Activated CD4-positive, alpha-beta memory T cell treated with anti-CD3 and anti-CD28 coated beads, Interleukin-2, amount 10 ng/mL, durations not matched to agents 7 days and 5 days (primary cell): Measurements from ENCODE around the gene RPS6KA4. TPM values are rescaled to one million over a fixed set of nuclear protein-coding genes. Genes with fewer than 3 reads are reported as not detected.

Experiments
- CTCF ChIA-PET: fragments of 350-600 bp; sonication (Branson Sonifier 250); formaldehyde crosslinking; loops from one replicate; lab custom pipeline; 2021; ENCODE audit warnings: antibody characterized with exemption, inconsistent platforms; lab: Charles Lee
- POLR2A ChIA-PET: fragments of 350-600 bp; sonication (Branson Sonifier 250); formaldehyde crosslinking; loops from one replicate; lab custom pipeline; 2021; ENCODE audit warnings: antibody characterized with exemption; lab: Charles Lee
- DNase-seq: peaks from one replicate; pipeline ENCODE4 v3.0.0-alpha.2; 2020
- H3K27ac Mint-ChIP-seq: one replicate; pipeline ENCODE4 v1.8.0; 2021; ENCODE audit warnings: mild to moderate bottlenecking, mixed read lengths
- H3K27me3 Mint-ChIP-seq: one replicate; pipeline ENCODE4 v1.8.0; 2021; ENCODE audit warnings: mixed read lengths
- H3K36me3 Mint-ChIP-seq: one replicate; pipeline ENCODE4 v1.8.0; 2021; ENCODE audit warnings: low read depth, mixed read lengths
- H3K4me1 Mint-ChIP-seq: one replicate; pipeline ENCODE4 v1.8.0; 2021; ENCODE audit warnings: mixed read lengths
- H3K4me3 Mint-ChIP-seq: one replicate; pipeline ENCODE4 v1.8.0; 2021; ENCODE audit warnings: mild to moderate bottlenecking, mixed read lengths
- H3K9me3 Mint-ChIP-seq: one replicate; pipeline ENCODE4 v1.8.0; 2021; ENCODE audit warnings: mixed read lengths
- total RNA-seq, 2 experiments: library from RNA; stranded (reverse); gene quantifications; one replicate each; pipeline ENCODE4 v1.2.3, GENCODE V29; 2021

RPS6KA4 gene
- total RNA-seq, 2 experiments from 2014 or later: 40.2 to 43.5 TPM

- no peaks in the 10 kb centered on the region for H3K4me1 Mint-ChIP-seq
- ChIA-PET POLR2A (no interaction called here), CTCF (interaction anchor here (1.2 kb wide), 1 partner anchor 76 kb away, joined by 6 read pairs; no protein-coding TSS in a partner anchor)
- no peaks in the 10 kb centered on the region for H3K9me3 Mint-ChIP-seq
- peaks cover 15% of the 10 kb centered on the region for H3K36me3 Mint-ChIP-seq
- no peak overlapping the region for H3K4me3 Mint-ChIP-seq
- no peak overlapping the region for H3K27ac Mint-ChIP-seq
- DNase-seq: no peak
- H3K27me3 Mint-ChIP-seq: no peaks in the 10 kb centered on the region
Observed at GRCh38 chr11:64373598-64373974, 14.6 kb downstream of the RPS6KA4 start.

- POLR2A ChIA-PET: interaction anchor here (0.9 kb wide), 1 partner anchor 16 kb away, joined by 3 read pairs; no protein-coding TSS in a partner anchor
- peaks cover 3% of the 10 kb centered on the region for H3K36me3 Mint-ChIP-seq
Observed at GRCh38 chr11:64376071-64376470, 17.1 kb downstream of the RPS6KA4 start.

GRCh38 chr11:64378335-64378880 is 19.4 kb downstream of the RPS6KA4 start:
- ChIA-PET POLR2A (no interaction called here), CTCF (interaction anchor here (1.1 kb wide), 1 partner anchor 71 kb away, joined by 3 read pairs; no protein-coding TSS in a partner anchor)
- no peak for DNase-seq
- H3K9me3 Mint-ChIP-seq: no peaks in the 10 kb centered on the region
- no peaks in the 10 kb centered on the region for H3K36me3 Mint-ChIP-seq
- H3K4me3 Mint-ChIP-seq: no peak overlapping the region
- no peaks in the 10 kb centered on the region for H3K4me1 Mint-ChIP-seq
- H3K27me3 Mint-ChIP-seq: no peaks in the 10 kb centered on the region
- H3K27ac Mint-ChIP-seq: no peak overlapping the region

More at GRCh38 chr11:64376071-64376470, 17.1 kb downstream of the RPS6KA4 start:
- H3K4me3 Mint-ChIP-seq: no peak overlapping the region
- CTCF ChIA-PET: no interaction called here
- no peaks in the 10 kb centered on the region for H3K9me3 Mint-ChIP-seq
- no peaks in the 10 kb centered on the region for H3K4me1 Mint-ChIP-seq
- H3K27ac Mint-ChIP-seq: no peak overlapping the region
- no peak for DNase-seq
- H3K27me3 Mint-ChIP-seq: no peaks in the 10 kb centered on the region

GRCh38 chr11:64379160-64379559 is 20.2 kb downstream of the RPS6KA4 start:
- Mint-ChIP-seq H3K36me3 (no peaks in the 10 kb centered on the region), H3K4me1 (no peaks in the 10 kb centered on the region), H3K27me3 (peaks cover 2% of the 10 kb centered on the region), H3K4me3 (no peak overlapping the region), H3K27ac (no peak overlapping the region), H3K9me3 (no peaks in the 10 kb centered on the region)
- ChIA-PET CTCF (no interaction called here), POLR2A (no interaction called here)
- DNase-seq: no peak

- no peak for DNase-seq
- no peaks in the 10 kb centered on the region for H3K4me1 Mint-ChIP-seq
- H3K36me3 Mint-ChIP-seq: no peaks in the 10 kb centered on the region
- no peaks in the 10 kb centered on the region for H3K9me3 Mint-ChIP-seq
- ChIA-PET CTCF (no interaction called here), POLR2A (no interaction called here)
- H3K27me3 Mint-ChIP-seq: peaks cover 2% of the 10 kb centered on the region
- H3K4me3 Mint-ChIP-seq: no peak overlapping the region
- no peak overlapping the region for H3K27ac Mint-ChIP-seq
Observed at GRCh38 chr11:64379817-64380709, 21.1 kb downstream of the RPS6KA4 start.

- H3K27ac Mint-ChIP-seq: no peak overlapping the region
- ChIA-PET POLR2A (no interaction called here), CTCF (no interaction called here)
- no peaks in the 10 kb centered on the region for H3K36me3 Mint-ChIP-seq
- H3K4me1 Mint-ChIP-seq: peaks cover 4% of the 10 kb centered on the region
- H3K27me3 Mint-ChIP-seq: peaks cover 2% of the 10 kb centered on the region
- DNase-seq: no peak
- H3K4me3 Mint-ChIP-seq: no peak overlapping the region
- H3K9me3 Mint-ChIP-seq: no peaks in the 10 kb centered on the region
Observed at GRCh38 chr11:64381350-64381749, 22.4 kb downstream of the RPS6KA4 start.

- Mint-ChIP-seq H3K9me3 (no peaks in the 10 kb centered on the region), H3K4me3 (no peak overlapping the region), H3K27ac (no peak overlapping the region), H3K27me3 (peaks cover 2% of the 10 kb centered on the region), H3K4me1 (peaks cover 8% of the 10 kb centered on the region), H3K36me3 (no peaks in the 10 kb centered on the region)
- CTCF ChIA-PET: no interaction called here
- DNase-seq: no peak
- POLR2A ChIA-PET: interaction anchor here (0.6 kb wide), 1 partner anchor 578 kb away, joined by 3 read pairs; no protein-coding TSS in a partner anchor
Observed at GRCh38 chr11:64382047-64382446, 23.1 kb downstream of the RPS6KA4 start.

GRCh38 chr11:64382586-64382985 is 23.6 kb downstream of the RPS6KA4 start:
- DNase-seq: no peak
- Mint-ChIP-seq H3K4me1 (peaks cover 8% of the 10 kb centered on the region), H3K9me3 (no peaks in the 10 kb centered on the region), H3K27ac (no peak overlapping the region), H3K4me3 (no peak overlapping the region), H3K36me3 (no peaks in the 10 kb centered on the region), H3K27me3 (peaks cover 2% of the 10 kb centered on the region)
- CTCF ChIA-PET: no interaction called here
- POLR2A ChIA-PET: interaction anchor here (0.6 kb wide), 1 partner anchor 578 kb away, joined by 3 read pairs; no protein-coding TSS in a partner anchor

- ChIA-PET CTCF (interaction anchor here (1.1 kb wide), 1 partner anchor 66 kb away, joined by 3 read pairs; the partner anchor contains the start of genes PRDX5 and TRMT112), POLR2A (no interaction called here)
- no peaks in the 10 kb centered on the region for H3K9me3 Mint-ChIP-seq
- H3K36me3 Mint-ChIP-seq: no peaks in the 10 kb centered on the region
- no peak overlapping the region for H3K4me3 Mint-ChIP-seq
- H3K4me1 Mint-ChIP-seq: peaks cover 8% of the 10 kb centered on the region
- DNase-seq: no peak
- H3K27me3 Mint-ChIP-seq: peaks cover 6% of the 10 kb centered on the region
- no peak overlapping the region for H3K27ac Mint-ChIP-seq
Observed at GRCh38 chr11:64383580-64383979, 24.6 kb downstream of the RPS6KA4 start.

GRCh38 chr11:64384028-64384737 is 25.2 kb downstream of the RPS6KA4 start:
- DNase-seq: no peak
- POLR2A ChIA-PET: no interaction called here
- CTCF ChIA-PET: interaction anchor here (1.1 kb wide), 1 partner anchor 67 kb away, joined by 3 read pairs; the partner anchor contains the start of genes PRDX5 and TRMT112
- Mint-ChIP-seq H3K9me3 (no peaks in the 10 kb centered on the region), H3K4me1 (peaks cover 8% of the 10 kb centered on the region), H3K36me3 (no peaks in the 10 kb centered on the region), H3K27ac (no peak overlapping the region), H3K27me3 (peaks cover 6% of the 10 kb centered on the region), H3K4me3 (no peak overlapping the region)

- no peak overlapping the region for H3K4me3 Mint-ChIP-seq
- ChIA-PET CTCF (interaction anchor here (1.1 kb wide), 1 partner anchor 68 kb away, joined by 3 read pairs; the partner anchor contains the start of genes PRDX5 and TRMT112), POLR2A (interaction anchor here (1.6 kb wide), 1 partner anchor 13 kb away, joined by 5 read pairs; no protein-coding TSS in a partner anchor)
- H3K27ac Mint-ChIP-seq: no peak overlapping the region
- H3K36me3 Mint-ChIP-seq: no peaks in the 10 kb centered on the region
- peaks cover 6% of the 10 kb centered on the region for H3K27me3 Mint-ChIP-seq
- peaks cover 5% of the 10 kb centered on the region for H3K9me3 Mint-ChIP-seq
- peaks cover 10% of the 10 kb centered on the region for H3K4me1 Mint-ChIP-seq
- DNase-seq: no peak
Observed at GRCh38 chr11:64384981-64385944, 26.3 kb downstream of the RPS6KA4 start.
